IgD-negative memory B cell (primary cell): ENCODE measurements around the gene ACOX3. TPM values are rescaled to one million over a fixed set of nuclear protein-coding genes. Genes with fewer than 3 reads are reported as not detected.
"Not testable (repeated sequence)": the region's sequence is repeated elsewhere in the genome, so short reads cannot be mapped to it uniquely, and the experiment has no call there.

Experiments
- H3K27ac Mint-ChIP-seq, 3 donors: one replicate each; pipeline ENCODE4 v1.8.0; 2020 to 2022; ENCODE audit warnings: mild to moderate bottlenecking in 3 of 3, mixed read lengths in 3 of 3, moderate library complexity in 1 of 3
- H3K27me3 Mint-ChIP-seq: one replicate; pipeline ENCODE4 v1.8.0; 2021; ENCODE audit warnings: mixed read lengths
- H3K36me3 Mint-ChIP-seq: one replicate; pipeline ENCODE4 v1.8.0; 2020; ENCODE audit warnings: mild to moderate bottlenecking, mixed read lengths
- H3K4me1 Mint-ChIP-seq, 3 donors: one replicate each; pipeline ENCODE4 v1.8.0; 2020 to 2022; ENCODE audit warnings: mixed read lengths in 3 of 3, mild to moderate bottlenecking in 1 of 3
- H3K4me3 Mint-ChIP-seq, 4 donors: one replicate each; pipeline ENCODE4 v1.8.0; 2020 to 2022; ENCODE audit warnings: mild to moderate bottlenecking in 4 of 4, mixed read lengths in 4 of 4, moderate library complexity in 3 of 4
- H3K9me3 Mint-ChIP-seq, 3 donors: one replicate each; pipeline ENCODE4 v1.8.0; 2020 to 2021; ENCODE audit warnings: mixed read lengths in 3 of 3, mild to moderate bottlenecking in 1 of 3
- polyA plus RNA-seq: library from polyadenylated mRNA; unstranded; fragments of 300-500 nt; fragmentation: Illumina TruSeq; gene quantifications from one replicate; pipeline ENCODE4 v1.2.3, GENCODE V29; 2021

The ACOX3 gene
- polyA plus RNA-seq, 1 donor from 2014 or later: 13.1 TPM

- not testable (repeated sequence) for H3K4me1 Mint-ChIP-seq, H3K27me3 Mint-ChIP-seq
These were observed 91.3 kb downstream of the ACOX3 start for GRCh38 chr4:8349236-8349635.

GRCh38 chr4:8348071-8348470, 92.5 kb downstream of the ACOX3 start:
- H3K27me3 Mint-ChIP-seq: peaks cover 2% of the 10 kb centered on the region
- H3K36me3 Mint-ChIP-seq: no peaks in the 10 kb centered on the region
- H3K9me3 Mint-ChIP-seq: no peaks in the 10 kb centered on the region
- no peak overlapping the region for H3K4me3 Mint-ChIP-seq
- H3K4me1 Mint-ChIP-seq: no peaks in the 10 kb centered on the region
- no peak overlapping the region for H3K27ac Mint-ChIP-seq

More at GRCh38 chr4:8349236-8349635, 91.3 kb downstream of the ACOX3 start:
- H3K27ac Mint-ChIP-seq, H3K9me3 Mint-ChIP-seq, H3K4me3 Mint-ChIP-seq, H3K36me3 Mint-ChIP-seq: not testable (repeated sequence)

- Mint-ChIP-seq H3K27me3 (peaks cover 2% of the 10 kb centered on the region), H3K4me1 (no peaks in the 10 kb centered on the region), H3K27ac (no peak overlapping the region), H3K4me3 (no peak overlapping the region), H3K9me3 (no peaks in the 10 kb centered on the region), H3K36me3 (no peaks in the 10 kb centered on the region)
These were observed 92.9 kb downstream of the ACOX3 start for GRCh38 chr4:8347660-8348059.

GRCh38 chr4:8346838-8347605, 93.5 kb downstream of the ACOX3 start:
- Mint-ChIP-seq H3K36me3 (no peaks in the 10 kb centered on the region), H3K27ac (no peak overlapping the region), H3K9me3 (no peaks in the 10 kb centered on the region), H3K4me3 (no peak overlapping the region), H3K4me1 (no peaks in the 10 kb centered on the region), H3K27me3 (peaks cover 2% of the 10 kb centered on the region)

GRCh38 chr4:8345946-8346814, 94.3 kb downstream of the ACOX3 start:
- Mint-ChIP-seq H3K9me3 (no peaks in the 10 kb centered on the region), H3K4me1 (no peaks in the 10 kb centered on the region), H3K36me3 (peaks cover 2% of the 10 kb centered on the region), H3K27ac (no peak overlapping the region), H3K27me3 (peaks cover 2% of the 10 kb centered on the region), H3K4me3 (no peak overlapping the region)

- Mint-ChIP-seq H3K9me3 (no peaks in the 10 kb centered on the region), H3K36me3 (peaks cover 2% of the 10 kb centered on the region), H3K4me3 (no peak overlapping the region), H3K27ac (no peak overlapping the region), H3K4me1 (no peaks in the 10 kb centered on the region), H3K27me3 (peaks cover 2% of the 10 kb centered on the region)
These were observed 95.2 kb downstream of the ACOX3 start for GRCh38 chr4:8345053-8345945.

- Mint-ChIP-seq H3K4me1 (no peaks in the 10 kb centered on the region), H3K27me3 (no peaks in the 10 kb centered on the region), H3K27ac (no peak overlapping the region), H3K36me3 (peaks cover 2% of the 10 kb centered on the region), H3K4me3 (no peak overlapping the region), H3K9me3 (no peaks in the 10 kb centered on the region)
These were observed 96.1 kb downstream of the ACOX3 start for GRCh38 chr4:8344377-8344776.

- peaks cover 0 to 2% (median 0%) of the 10 kb centered on the region in 3 donors for H3K9me3 Mint-ChIP-seq
- no peaks in the 10 kb centered on the region for H3K27me3 Mint-ChIP-seq
- H3K4me1 Mint-ChIP-seq: peaks cover 0 to 2% (median 0%) of the 10 kb centered on the region in 3 donors
- H3K36me3 Mint-ChIP-seq: peaks cover 2% of the 10 kb centered on the region
- no peak overlapping the region for H3K4me3 Mint-ChIP-seq
- H3K27ac Mint-ChIP-seq: no peak overlapping the region
These were observed 96.6 kb downstream of the ACOX3 start for GRCh38 chr4:8343967-8344331.

GRCh38 chr4:8343262-8343966, 97.1 kb downstream of the ACOX3 start:
- Mint-ChIP-seq H3K27ac (no peak overlapping the region), H3K27me3 (no peaks in the 10 kb centered on the region), H3K9me3 (peaks cover 0 to 2% (median 0%) of the 10 kb centered on the region in 3 donors), H3K4me3 (no peak overlapping the region), H3K4me1 (peaks cover 0 to 2% (median 0%) of the 10 kb centered on the region in 3 donors), H3K36me3 (peaks cover 2% of the 10 kb centered on the region)

- H3K4me3 Mint-ChIP-seq: no peak overlapping the region
- no peaks in the 10 kb centered on the region for H3K27me3 Mint-ChIP-seq
- H3K27ac Mint-ChIP-seq: no peak overlapping the region
- peaks cover 0 to 6% (median 0%) of the 10 kb centered on the region in 3 donors for H3K9me3 Mint-ChIP-seq
- H3K4me1 Mint-ChIP-seq: peaks cover 0 to 2% (median 0%) of the 10 kb centered on the region in 3 donors
- peaks cover 2% of the 10 kb centered on the region for H3K36me3 Mint-ChIP-seq
These were observed 97.8 kb downstream of the ACOX3 start for GRCh38 chr4:8342651-8343261.

- H3K27me3 Mint-ChIP-seq: no peaks in the 10 kb centered on the region
- H3K9me3 Mint-ChIP-seq: peaks cover 2 to 9% (median 3%) of the 10 kb centered on the region in 3 donors
- H3K27ac Mint-ChIP-seq: no peak overlapping the region
- no peak overlapping the region for H3K4me3 Mint-ChIP-seq
- H3K36me3 Mint-ChIP-seq: peaks cover 2% of the 10 kb centered on the region
- H3K4me1 Mint-ChIP-seq: peaks cover 0 to 2% (median 0%) of the 10 kb centered on the region in 3 donors
These were observed 98.8 kb downstream of the ACOX3 start for GRCh38 chr4:8341691-8342090.

GRCh38 chr4:8341281-8341680, 99.2 kb downstream of the ACOX3 start:
- not testable (repeated sequence) for H3K27me3 Mint-ChIP-seq, H3K4me3 Mint-ChIP-seq, H3K27ac Mint-ChIP-seq, H3K36me3 Mint-ChIP-seq, H3K4me1 Mint-ChIP-seq
- peaks cover 3 to 12% (median 7%) of the 10 kb centered on the region in 3 donors for H3K9me3 Mint-ChIP-seq

- Mint-ChIP-seq H3K36me3 (peaks cover 2% of the 10 kb centered on the region), H3K4me3 (no peak overlapping the region), H3K27ac (no peak overlapping the region), H3K4me1 (peaks cover 0 to 2% (median 0%) of the 10 kb centered on the region in 3 donors), H3K27me3 (peaks cover 1% of the 10 kb centered on the region), H3K9me3 (peaks cover 3 to 12% (median 12%) of the 10 kb centered on the region in 3 donors)
These were observed 99.7 kb downstream of the ACOX3 start for GRCh38 chr4:8340781-8341241.
